Upper lobe of left lung (tissue), 4 donors: Measurements from ENCODE around the gene PPP1R15B.

Source experiments
- EP300 ChIP-seq, 4 donors: sonication (generic); formaldehyde crosslinking; IDR thresholded peaks; one replicate each; pipeline ENCODE4 v1.5.1; 2017; ENCODE audit warnings: antibody characterized with exemption in 4 of 4, control low read depth in 2 of 4
- POLR2AphosphoS5 ChIP-seq, 2 donors: sonication (generic); formaldehyde crosslinking; IDR thresholded peaks; one replicate each; pipeline ENCODE4 v1.5.1; 2017; ENCODE audit warnings: antibody characterized with exemption in 2 of 2
- TF ChIP-seq, protein P1 (sequence below), 6 experiments: fragments of 450-650 bp in 4 of 6; fragments of 200-600 bp in 2 of 6; sonication (generic) in 2 of 6; IDR thresholded peaks; one replicate each; pipeline ENCODE4 v1.5.1; 2016 to 2019; ENCODE audit warnings: antibody characterized with exemption in 6 of 6

DNA sequence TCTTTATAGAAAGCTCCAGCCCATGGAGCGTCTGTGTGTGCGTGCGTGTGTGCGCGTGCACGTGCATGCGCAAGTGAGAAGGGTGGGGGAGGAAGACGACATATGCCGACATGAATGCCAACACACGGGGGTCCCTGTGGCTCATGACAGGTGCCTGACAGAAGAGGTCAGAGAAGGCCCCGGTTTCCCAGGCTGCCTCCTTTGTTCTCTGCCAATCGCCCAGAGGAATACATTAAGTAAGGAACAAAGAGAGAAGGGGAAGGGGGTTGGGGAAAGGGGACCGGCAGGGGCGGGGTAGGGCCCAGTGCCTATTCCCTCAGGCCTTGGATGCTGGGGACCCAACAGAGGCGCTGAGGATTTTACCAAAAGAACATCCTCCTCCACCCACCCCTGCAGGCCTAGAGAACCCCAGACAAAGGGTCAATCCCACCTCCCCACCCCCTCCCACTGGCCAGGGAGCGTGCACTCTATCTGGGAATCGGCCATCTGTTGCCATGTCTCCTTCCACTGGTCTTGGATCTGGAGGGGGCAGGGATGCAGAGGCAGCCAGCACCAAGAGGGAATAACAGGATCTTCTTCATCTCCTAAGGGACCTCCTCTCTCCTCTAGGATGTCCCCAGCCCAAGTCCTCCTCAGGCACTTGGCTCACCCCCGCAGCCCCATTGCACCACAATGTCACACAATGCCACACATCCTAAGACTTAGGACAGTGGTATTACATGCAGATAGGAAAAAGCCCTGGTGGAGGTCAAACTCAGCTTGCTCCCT is 43.6 kb upstream of the PPP1R15B start:
- TF ChIP-seq, protein P1, sequence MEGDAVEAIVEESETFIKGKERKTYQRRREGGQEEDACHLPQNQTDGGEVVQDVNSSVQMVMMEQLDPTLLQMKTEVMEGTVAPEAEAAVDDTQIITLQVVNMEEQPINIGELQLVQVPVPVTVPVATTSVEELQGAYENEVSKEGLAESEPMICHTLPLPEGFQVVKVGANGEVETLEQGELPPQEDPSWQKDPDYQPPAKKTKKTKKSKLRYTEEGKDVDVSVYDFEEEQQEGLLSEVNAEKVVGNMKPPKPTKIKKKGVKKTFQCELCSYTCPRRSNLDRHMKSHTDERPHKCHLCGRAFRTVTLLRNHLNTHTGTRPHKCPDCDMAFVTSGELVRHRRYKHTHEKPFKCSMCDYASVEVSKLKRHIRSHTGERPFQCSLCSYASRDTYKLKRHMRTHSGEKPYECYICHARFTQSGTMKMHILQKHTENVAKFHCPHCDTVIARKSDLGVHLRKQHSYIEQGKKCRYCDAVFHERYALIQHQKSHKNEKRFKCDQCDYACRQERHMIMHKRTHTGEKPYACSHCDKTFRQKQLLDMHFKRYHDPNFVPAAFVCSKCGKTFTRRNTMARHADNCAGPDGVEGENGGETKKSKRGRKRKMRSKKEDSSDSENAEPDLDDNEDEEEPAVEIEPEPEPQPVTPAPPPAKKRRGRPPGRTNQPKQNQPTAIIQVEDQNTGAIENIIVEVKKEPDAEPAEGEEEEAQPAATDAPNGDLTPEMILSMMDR (IDR thresholded peaks at IDR 0.05), result no peak
- no peak for TF ChIP-seq EP300 (IDR thresholded peaks at IDR 0.05)
- no peak for TF ChIP-seq POLR2AphosphoS5 (IDR thresholded peaks at IDR 0.05)
